HEK293 (cell line): ENCODE measurements around the gene RASA3.

Source experiments
- SP2 ChIP-seq: fragments of 450-650 bp; formaldehyde crosslinking; IDR thresholded peaks from 2 replicates; pipeline ENCODE4 v1.5.1; 2016; ENCODE audit warnings: missing biosample characterization, missing genetic modification characterization
- ZNF114 ChIP-seq: fragments of 450-650 bp; formaldehyde crosslinking; IDR thresholded peaks from 2 replicates; pipeline ENCODE4 v1.5.0; 2017; ENCODE audit warnings: missing biosample characterization, missing genetic modification characterization
- ZNF302 ChIP-seq: fragments of 450-650 bp; formaldehyde crosslinking; IDR thresholded peaks from 2 replicates; pipeline ENCODE4 v1.5.1; 2016; ENCODE audit warnings: missing biosample characterization, missing genetic modification characterization, low read depth
- ZNF521 ChIP-seq: fragments of 450-650 bp; formaldehyde crosslinking; IDR thresholded peaks from 2 replicates; pipeline ENCODE4 v1.5.1; 2017; ENCODE audit warnings: missing biosample characterization, mild to moderate bottlenecking, missing genetic modification characterization
- ZNF571 ChIP-seq: fragments of 450-650 bp; formaldehyde crosslinking; IDR thresholded peaks from 2 replicates; pipeline ENCODE4 v1.5.0; 2017; ENCODE audit warnings: missing biosample characterization, missing genetic modification characterization
- ZNF660 ChIP-seq: fragments of 450-650 bp; IDR thresholded peaks from 2 replicates; pipeline ENCODE4 v1.5.1; 2018; ENCODE audit warnings: missing biosample characterization, mild to moderate bottlenecking, missing genetic modification characterization
- ZNF785 ChIP-seq: fragments of 450-650 bp; formaldehyde crosslinking; IDR thresholded peaks from 2 replicates; pipeline ENCODE4 v1.5.1; 2016; ENCODE audit warnings: missing biosample characterization, missing genetic modification characterization
- ZSCAN23 ChIP-seq: fragments of 450-650 bp; formaldehyde crosslinking; IDR thresholded peaks from 2 replicates; pipeline ENCODE4 v1.5.1; 2016; ENCODE audit warnings: missing biosample characterization, missing genetic modification characterization
- TF ChIP-seq, protein P1 (sequence below): fragments of 450-650 bp; formaldehyde crosslinking; IDR thresholded peaks from 2 replicates; pipeline ENCODE4 v1.5.1; 2016; ENCODE audit warnings: missing biosample characterization, missing genetic modification characterization
- TF ChIP-seq, protein P2 (sequence below): fragments of 450-650 bp; formaldehyde crosslinking; IDR thresholded peaks from 2 replicates; pipeline ENCODE4 v1.5.1; 2016; ENCODE audit warnings: missing biosample characterization, missing genetic modification characterization
- TF ChIP-seq, protein P3 (sequence below): fragments of 450-650 bp; formaldehyde crosslinking; IDR thresholded peaks from 2 replicates; pipeline ENCODE4 v1.5.1; 2016; ENCODE audit warnings: missing biosample characterization, missing genetic modification characterization, low read depth

DNA sequence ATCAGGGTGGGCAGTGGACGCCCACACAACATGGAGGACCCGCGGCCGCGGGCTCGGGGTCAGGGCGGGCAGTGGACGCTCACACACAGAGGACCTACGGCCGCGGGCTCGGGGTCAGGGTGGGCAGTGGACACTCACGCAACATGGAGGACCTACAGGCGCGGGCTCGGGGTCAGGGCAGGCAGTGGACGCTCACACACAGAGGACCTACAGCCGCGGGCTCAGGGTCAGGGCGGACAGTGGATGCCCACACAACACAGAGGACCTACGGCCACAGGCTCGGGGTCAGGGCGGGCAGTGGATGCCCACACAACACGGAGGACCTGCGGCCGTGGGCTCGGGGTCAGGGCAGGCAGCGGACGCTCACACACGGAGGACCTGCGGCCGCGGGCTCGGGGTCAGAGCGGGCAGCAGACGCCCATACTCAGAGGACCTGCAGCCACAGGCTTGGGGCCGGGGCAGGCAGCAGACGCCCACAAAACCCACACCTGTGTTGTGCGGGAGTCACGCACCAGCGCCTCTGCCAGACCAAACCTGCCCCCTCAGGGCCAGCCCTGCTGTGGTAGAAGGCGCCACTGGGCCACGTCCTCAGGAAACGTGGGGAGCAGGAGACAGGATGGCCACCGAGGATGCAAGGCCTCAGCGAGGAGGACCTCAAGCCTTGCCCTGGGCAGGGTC lies 131.0 kb downstream of the RASA3 start:
- no peak for TF ChIP-seq ZNF114
- TF ChIP-seq, protein P1, sequence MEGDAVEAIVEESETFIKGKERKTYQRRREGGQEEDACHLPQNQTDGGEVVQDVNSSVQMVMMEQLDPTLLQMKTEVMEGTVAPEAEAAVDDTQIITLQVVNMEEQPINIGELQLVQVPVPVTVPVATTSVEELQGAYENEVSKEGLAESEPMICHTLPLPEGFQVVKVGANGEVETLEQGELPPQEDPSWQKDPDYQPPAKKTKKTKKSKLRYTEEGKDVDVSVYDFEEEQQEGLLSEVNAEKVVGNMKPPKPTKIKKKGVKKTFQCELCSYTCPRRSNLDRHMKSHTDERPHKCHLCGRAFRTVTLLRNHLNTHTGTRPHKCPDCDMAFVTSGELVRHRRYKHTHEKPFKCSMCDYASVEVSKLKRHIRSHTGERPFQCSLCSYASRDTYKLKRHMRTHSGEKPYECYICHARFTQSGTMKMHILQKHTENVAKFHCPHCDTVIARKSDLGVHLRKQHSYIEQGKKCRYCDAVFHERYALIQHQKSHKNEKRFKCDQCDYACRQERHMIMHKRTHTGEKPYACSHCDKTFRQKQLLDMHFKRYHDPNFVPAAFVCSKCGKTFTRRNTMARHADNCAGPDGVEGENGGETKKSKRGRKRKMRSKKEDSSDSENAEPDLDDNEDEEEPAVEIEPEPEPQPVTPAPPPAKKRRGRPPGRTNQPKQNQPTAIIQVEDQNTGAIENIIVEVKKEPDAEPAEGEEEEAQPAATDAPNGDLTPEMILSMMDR (tag by site-specific recombination): no peak
- TF ChIP-seq ZNF571 (tag by site-specific recombination): no peak
- no peak for TF ChIP-seq ZNF521 (tag by site-specific recombination)
- no peak for TF ChIP-seq ZNF302 (tag by site-specific recombination)
- TF ChIP-seq ZSCAN23 (tag by site-specific recombination): no peak
- no peak for TF ChIP-seq ZNF660 (tag by site-specific recombination)
- TF ChIP-seq, protein P2, sequence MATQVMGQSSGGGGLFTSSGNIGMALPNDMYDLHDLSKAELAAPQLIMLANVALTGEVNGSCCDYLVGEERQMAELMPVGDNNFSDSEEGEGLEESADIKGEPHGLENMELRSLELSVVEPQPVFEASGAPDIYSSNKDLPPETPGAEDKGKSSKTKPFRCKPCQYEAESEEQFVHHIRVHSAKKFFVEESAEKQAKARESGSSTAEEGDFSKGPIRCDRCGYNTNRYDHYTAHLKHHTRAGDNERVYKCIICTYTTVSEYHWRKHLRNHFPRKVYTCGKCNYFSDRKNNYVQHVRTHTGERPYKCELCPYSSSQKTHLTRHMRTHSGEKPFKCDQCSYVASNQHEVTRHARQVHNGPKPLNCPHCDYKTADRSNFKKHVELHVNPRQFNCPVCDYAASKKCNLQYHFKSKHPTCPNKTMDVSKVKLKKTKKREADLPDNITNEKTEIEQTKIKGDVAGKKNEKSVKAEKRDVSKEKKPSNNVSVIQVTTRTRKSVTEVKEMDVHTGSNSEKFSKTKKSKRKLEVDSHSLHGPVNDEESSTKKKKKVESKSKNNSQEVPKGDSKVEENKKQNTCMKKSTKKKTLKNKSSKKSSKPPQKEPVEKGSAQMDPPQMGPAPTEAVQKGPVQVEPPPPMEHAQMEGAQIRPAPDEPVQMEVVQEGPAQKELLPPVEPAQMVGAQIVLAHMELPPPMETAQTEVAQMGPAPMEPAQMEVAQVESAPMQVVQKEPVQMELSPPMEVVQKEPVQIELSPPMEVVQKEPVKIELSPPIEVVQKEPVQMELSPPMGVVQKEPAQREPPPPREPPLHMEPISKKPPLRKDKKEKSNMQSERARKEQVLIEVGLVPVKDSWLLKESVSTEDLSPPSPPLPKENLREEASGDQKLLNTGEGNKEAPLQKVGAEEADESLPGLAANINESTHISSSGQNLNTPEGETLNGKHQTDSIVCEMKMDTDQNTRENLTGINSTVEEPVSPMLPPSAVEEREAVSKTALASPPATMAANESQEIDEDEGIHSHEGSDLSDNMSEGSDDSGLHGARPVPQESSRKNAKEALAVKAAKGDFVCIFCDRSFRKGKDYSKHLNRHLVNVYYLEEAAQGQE (tag by site-specific recombination): no peak
- no peak for TF ChIP-seq SP2 (tag by site-specific recombination)
- TF ChIP-seq ZNF785 (tag by site-specific recombination): no peak
- TF ChIP-seq, protein P3, sequence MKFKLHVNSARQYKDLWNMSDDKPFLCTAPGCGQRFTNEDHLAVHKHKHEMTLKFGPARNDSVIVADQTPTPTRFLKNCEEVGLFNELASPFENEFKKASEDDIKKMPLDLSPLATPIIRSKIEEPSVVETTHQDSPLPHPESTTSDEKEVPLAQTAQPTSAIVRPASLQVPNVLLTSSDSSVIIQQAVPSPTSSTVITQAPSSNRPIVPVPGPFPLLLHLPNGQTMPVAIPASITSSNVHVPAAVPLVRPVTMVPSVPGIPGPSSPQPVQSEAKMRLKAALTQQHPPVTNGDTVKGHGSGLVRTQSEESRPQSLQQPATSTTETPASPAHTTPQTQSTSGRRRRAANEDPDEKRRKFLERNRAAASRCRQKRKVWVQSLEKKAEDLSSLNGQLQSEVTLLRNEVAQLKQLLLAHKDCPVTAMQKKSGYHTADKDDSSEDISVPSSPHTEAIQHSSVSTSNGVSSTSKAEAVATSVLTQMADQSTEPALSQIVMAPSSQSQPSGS (tag by site-specific recombination): no peak
